Liver (tissue), 3 donors: ENCODE data around the gene ARHGEF16.

Experiments
- CTCF ChIP-seq: fragments of 150-350 bp; IDR thresholded peaks from 2 replicates; pipeline ENCODE4 v1.5.1; 2017; ENCODE audit warnings: improper control_type of control experiment, low read depth, low read length; ENCODE audit not compliant: missing input control
- FOXA1 ChIP-seq: IDR thresholded peaks from 2 replicates; pipeline ENCODE4 v1.6.1; 2016; ENCODE audit warnings: antibody characterized with exemption
- JUND ChIP-seq, 2 donors: IDR thresholded peaks; 2 replicates each; pipeline ENCODE4 v1.6.1; 2016; ENCODE audit warnings: antibody characterized with exemption in 2 of 2
- NR2F2 ChIP-seq: IDR thresholded peaks from 2 replicates; pipeline ENCODE4 v1.6.1; 2016; ENCODE audit warnings: antibody characterized with exemption
- RXRA ChIP-seq, 2 donors: IDR thresholded peaks; 2 replicates each; pipeline ENCODE4 v1.6.1; 2017 to 2018; ENCODE audit warnings: antibody characterized with exemption in 2 of 2, mild to moderate bottlenecking in 1 of 2
- YY1 ChIP-seq: IDR thresholded peaks from 2 replicates; pipeline ENCODE4 v1.6.1; 2016; ENCODE audit warnings: antibody characterized with exemption, mild to moderate bottlenecking
- donor health status: healthy.
- donor health status: healthy.

GRCh38 chr1:3503525-3503886, 49.0 kb downstream of the ARHGEF16 start:
- TF ChIP-seq CTCF, result no peak
- TF ChIP-seq NR2F2, result no peak
- no peak for TF ChIP-seq YY1
- no peak for TF ChIP-seq RXRA (IDR thresholded peaks at IDR 0.05)
- TF ChIP-seq JUND (IDR thresholded peaks at IDR 0.05), result no peak
- no peak for TF ChIP-seq FOXA1
